HEK293 (cell line): ENCODE data around the gene METTL15.

Source experiments
- CTCF ChIP-seq: fragments of 450-650 bp; formaldehyde crosslinking; IDR thresholded peaks from 2 replicates; pipeline ENCODE4 v1.5.1; 2016; ENCODE audit warnings: missing biosample characterization, missing genetic modification characterization
- KLF1 ChIP-seq: fragments of 450-650 bp; formaldehyde crosslinking; IDR thresholded peaks from 2 replicates; pipeline ENCODE4 v1.5.1; 2016; ENCODE audit warnings: missing biosample characterization, missing genetic modification characterization
- PBX3 ChIP-seq: sonication (generic); formaldehyde crosslinking; IDR thresholded peaks from 2 replicates; pipeline ENCODE4 v1.8.1; 2022; ENCODE audit warnings: mild to moderate bottlenecking, moderate library complexity, missing genetic modification reagents
- REST ChIP-seq: fragments of 450-650 bp; formaldehyde crosslinking; IDR thresholded peaks from 2 replicates; pipeline ENCODE4 v1.5.1; 2016; ENCODE audit warnings: missing biosample characterization, missing genetic modification characterization
- ZNF274 ChIP-seq, 2 experiments: fragments of 200-500 bp in 1 of 2; fragments of 450-650 bp in 1 of 2; sonication (Bioruptor generic) in 1 of 2; formaldehyde crosslinking in 1 of 2; IDR thresholded peaks; 2 replicates each; pipeline versions ENCODE4 v1.5.1 to v1.6.1; 2014 to 2016; ENCODE audit warnings: borderline replicate concordance in 1 of 2, inconsistent platforms in 1 of 2, low read length in 1 of 2, missing biosample characterization in 1 of 2, missing genetic modification characterization in 1 of 2
- ZNF488 ChIP-seq: fragments of 450-650 bp; formaldehyde crosslinking; IDR thresholded peaks from 2 replicates; pipeline ENCODE4 v1.5.1; 2016; ENCODE audit warnings: missing biosample characterization, missing genetic modification characterization
- ZNF549 ChIP-seq: fragments of 450-650 bp; IDR thresholded peaks from 2 replicates; pipeline ENCODE4 v1.5.1; 2018; ENCODE audit warnings: missing biosample characterization, missing genetic modification characterization, mild to moderate bottlenecking, inconsistent platforms, moderate library complexity
- ZNF558 ChIP-seq: fragments of 450-650 bp; formaldehyde crosslinking; IDR thresholded peaks from 2 replicates; pipeline ENCODE4 v1.5.1; 2016; ENCODE audit warnings: missing biosample characterization, missing genetic modification characterization

- TF ChIP-seq REST (no peak), ZNF488 (tag by site-specific recombination) (no peak), ZNF549 (tag by site-specific recombination) (no peak), CTCF (tag by site-specific recombination) (no peak), ZNF274 (IDR thresholded peaks at IDR 0.05; ENCODE audit: low read length) (no peak), ZNF274 (tag by site-specific recombination; IDR thresholded peaks at IDR 0.05; ENCODE audit: borderline replicate concordance) (no peak), KLF1 (tag by site-specific recombination) (no peak), ZNF558 (tag by site-specific recombination) (no peak), PBX3 (CRISPR knock-in tag) (no peak)
Measured at GRCh38 chr11:28168718-28169117, 60.5 kb downstream of the METTL15 start.
